GM21529 (cell line): ENCODE data around the gene B4GALT1.
"Not testable (repeated sequence)": the region's sequence is repeated elsewhere in the genome, so short reads cannot be mapped to it uniquely, and the experiment has no call there.

Experiments
- ATAC-seq: cut with Tn5 transposase; IDR thresholded peaks from one replicate; pipeline ENCODE4 v1.9.1; 2021; ENCODE audit not compliant: unreplicated experiment

The B4GALT1 gene

DNA sequence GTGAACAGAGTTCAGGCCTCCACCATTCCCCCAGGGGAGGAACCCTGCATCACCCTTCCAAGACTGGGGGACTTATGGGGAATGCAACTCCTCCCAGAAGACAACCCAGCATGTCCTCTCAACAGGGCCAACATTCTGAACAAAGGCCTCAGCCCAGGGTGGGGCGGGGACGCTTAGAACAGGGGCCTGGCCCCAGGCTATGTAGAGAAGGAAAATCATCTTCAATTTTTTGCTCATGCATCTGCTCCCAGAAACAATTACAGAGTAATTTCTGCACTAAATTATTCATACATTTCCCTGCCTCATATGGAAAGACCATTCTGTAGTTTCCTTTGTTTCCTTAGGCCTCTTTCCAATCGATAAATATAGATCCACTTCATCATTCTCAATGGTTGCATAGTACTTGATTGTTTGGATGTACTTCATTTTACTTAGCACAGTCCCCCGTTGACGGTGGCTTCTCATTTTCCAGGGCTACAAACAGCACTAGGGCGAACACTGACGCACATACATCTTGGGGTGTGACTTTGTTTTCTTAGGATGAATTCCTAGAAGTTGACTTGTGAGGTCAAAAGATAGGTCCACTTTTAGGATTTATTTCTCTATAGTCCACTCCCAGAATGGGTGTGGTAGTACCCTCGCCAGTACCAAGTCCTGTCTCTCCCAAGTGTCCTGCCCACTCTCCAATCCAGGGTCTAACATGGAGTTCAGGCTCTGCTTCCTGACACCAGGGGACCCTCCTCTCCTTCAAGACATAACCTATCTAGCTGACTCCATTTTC lies 63.4 kb downstream of the B4GALT1 start:
- ATAC-seq = no peak

- no peak for ATAC-seq
These were observed 64.5 kb downstream of the B4GALT1 start for GRCh38 chr9:33102551-33103210.

- no peak for ATAC-seq
These were observed 65.8 kb downstream of the B4GALT1 start for GRCh38 chr9:33101104-33101951.

DNA sequence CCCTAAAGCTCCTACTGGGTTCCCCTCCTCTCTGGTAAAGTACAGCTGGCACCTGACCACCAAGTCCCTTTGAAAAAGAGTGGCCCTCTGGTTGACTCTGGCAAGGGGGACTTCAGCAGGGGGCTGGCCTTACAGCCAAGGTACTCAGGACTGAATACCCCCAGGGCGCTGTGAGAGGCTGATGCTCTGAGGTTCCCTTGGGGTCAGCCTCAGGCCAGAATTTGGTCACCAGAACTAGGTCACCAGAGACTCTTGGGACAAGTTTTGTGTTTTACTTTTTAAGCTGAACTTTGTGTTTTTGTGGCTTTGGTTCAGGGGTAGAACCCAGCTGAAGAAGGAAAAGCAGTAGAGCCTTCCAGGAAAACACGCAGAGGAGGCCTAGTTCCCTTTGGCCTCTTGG lies 67.4 kb downstream of the B4GALT1 start:
- no peak for ATAC-seq

DNA sequence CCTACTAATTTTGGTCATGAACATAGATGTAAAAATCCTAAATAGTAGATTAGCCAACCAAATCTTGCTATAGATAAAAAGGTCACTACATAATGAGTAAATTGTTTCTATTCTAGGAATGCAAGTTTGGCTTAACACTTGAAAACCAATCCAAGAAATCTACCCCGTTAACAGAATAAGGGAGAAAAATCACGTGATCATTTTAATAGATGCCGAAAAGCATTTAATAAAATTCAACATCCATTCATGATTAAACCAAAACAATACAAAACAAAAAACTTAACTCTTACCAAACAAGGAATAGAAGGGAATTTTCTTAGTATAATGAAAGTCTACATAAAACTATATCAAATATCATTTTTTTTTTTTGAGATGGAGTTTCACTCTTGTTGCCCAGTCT lies 69.9 kb downstream of the B4GALT1 start:
- ATAC-seq = no peak

DNA sequence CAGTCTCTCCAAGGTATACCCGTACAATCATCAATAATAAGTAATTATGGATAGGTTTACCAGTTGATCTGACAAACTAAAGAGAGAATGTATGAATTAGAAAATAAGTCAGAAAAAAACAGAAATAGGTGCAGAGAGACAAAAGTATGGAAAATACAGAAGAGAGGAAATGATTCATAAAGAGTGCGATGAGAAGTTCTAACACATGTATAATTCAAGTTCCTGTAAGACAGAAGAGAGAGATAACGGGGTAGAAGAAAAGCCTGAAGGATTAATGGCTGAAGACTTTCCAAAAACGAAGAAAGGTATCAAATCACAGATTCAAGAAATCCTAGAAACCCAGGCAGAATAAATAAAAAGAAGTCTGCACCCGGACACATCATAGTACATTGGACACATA lies 74.5 kb downstream of the B4GALT1 start:
- ATAC-seq = no peak

- not testable (repeated sequence) for ATAC-seq
These were observed 81.5 kb downstream of the B4GALT1 start for GRCh38 chr9:33085672-33086071.

GRCh38 chr9:33082538-33083326 lies 84.4 kb downstream of the B4GALT1 start:
- no peak for ATAC-seq

DNA sequence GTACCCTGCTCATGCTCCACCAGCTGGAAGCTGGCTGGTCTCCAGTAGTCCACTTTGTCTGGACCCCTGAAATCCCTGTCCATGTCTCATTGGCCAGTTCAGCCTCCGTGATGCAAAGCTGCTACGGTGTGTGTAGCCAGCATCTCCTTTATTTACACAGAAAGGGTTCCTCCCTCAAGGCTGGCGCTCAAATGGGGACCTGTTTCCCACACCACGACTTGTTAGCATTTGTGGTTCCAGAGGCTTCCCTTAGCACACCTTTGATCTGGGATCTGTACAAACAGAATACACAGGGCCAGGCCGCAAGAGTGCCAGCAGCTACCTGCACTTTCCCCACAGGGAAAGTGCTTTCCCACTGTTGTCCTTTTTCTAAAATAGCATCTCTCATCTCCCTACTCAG lies 85.0 kb downstream of the B4GALT1 start:
- no peak for ATAC-seq

DNA sequence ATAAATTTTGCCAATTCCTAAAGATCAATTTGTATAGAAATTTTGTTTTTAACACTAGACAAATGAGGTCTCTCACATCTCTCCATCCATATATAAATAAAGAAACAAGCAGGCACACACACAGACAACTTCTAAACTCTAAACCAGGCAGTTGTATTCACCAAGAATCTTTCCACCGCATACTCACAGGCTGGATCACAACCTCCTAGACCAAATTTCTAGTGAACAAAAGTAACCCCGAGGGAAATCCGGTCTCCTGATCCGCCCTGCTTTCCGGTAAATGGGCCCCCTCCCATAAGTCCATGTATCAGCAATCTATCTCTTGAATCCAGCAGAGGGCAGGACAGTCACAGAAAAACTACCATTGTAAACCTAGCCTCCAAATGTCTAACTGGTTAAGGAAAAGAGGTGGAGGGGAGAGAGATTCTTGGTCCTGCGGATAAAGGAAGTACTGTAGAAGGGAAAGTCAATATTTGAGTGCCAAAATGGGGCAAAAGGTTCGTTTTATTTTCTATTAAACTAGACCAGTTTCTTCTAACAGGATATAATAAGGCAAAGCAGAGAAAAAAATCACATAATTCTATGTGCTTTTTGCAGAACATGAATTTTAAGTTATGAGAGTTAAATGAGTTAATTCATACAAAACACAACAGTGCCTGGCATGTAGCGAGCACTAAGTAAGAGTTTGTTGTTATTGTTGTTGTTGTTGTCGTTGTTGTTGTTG lies 85.8 kb downstream of the B4GALT1 start:
- peak; percentile 46 for ATAC-seq

GRCh38 chr9:33080534-33080933 lies 86.6 kb downstream of the B4GALT1 start:
- no peak for ATAC-seq

DNA sequence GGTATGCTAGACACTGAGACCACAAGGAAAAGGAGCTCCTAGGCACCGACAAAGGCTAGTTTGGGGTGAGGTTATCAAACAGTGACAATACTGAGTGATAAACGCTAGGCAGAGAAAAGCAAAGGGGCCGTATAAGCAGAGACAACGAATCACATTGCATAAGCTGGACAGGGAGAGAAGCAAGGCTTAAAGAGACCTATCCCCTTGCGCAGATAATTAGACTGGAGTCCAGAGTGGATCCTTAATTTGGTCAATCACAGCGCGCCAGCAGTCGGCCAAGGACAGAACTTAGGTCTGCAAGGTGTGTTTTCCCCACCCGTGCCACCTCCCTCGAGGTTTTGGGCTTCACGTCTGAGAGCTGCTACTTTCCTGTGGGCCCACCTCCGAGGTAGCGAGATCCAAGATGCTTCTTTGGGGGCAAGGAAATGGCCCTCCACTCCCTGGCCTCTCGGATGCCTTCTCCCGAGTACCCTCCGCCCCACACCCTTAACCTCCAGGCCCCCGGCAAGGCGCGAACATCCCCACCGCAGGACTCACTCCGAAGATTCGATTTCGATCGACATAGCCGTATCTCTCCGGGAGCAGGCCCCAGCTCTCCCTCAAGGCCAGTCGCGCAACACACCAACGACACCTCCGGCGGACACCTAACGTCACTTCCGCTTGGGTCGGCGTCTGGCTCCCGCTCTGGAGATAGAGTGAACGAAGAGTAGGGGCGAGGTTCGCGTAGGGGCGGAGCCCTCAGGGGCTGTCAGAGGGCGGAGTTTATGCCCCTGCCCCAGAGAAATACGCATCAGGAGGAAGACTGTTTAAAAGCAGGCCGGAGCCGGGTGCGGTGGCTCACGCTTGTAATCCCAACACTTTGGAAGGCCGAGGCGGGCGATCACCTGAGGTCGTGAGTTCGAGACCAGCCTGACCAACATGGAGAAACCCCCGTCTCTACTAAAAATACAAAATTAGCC lies 90.8 kb downstream of the B4GALT1 start, which contains the start of gene SMU1:
SMU1 (minus strand) TSS at position 629 of the 959 bp plus-strand sequence; CDS start at position 563, 66 bp downstream.
- peak; percentile 99 for ATAC-seq

DNA sequence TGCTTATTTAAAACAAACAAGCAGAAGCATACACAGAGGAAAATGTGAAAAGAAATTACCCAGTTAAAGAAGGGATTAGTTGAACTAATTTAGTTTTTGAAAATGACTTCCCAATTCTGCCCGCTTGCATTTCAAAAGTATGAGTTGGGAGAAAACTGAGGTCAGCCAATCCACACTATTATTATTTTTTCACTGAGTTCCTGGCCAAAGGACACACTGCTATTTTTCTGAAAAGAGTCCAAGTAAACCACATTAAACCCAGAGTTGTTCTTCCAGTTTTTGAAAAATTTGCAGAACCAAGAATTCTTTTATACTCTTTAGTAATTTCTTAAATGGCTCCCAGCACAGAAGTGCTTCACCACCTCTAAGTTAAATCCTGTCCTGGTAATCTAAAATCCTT lies 98.1 kb downstream of the B4GALT1 start:
- no peak for ATAC-seq

DNA sequence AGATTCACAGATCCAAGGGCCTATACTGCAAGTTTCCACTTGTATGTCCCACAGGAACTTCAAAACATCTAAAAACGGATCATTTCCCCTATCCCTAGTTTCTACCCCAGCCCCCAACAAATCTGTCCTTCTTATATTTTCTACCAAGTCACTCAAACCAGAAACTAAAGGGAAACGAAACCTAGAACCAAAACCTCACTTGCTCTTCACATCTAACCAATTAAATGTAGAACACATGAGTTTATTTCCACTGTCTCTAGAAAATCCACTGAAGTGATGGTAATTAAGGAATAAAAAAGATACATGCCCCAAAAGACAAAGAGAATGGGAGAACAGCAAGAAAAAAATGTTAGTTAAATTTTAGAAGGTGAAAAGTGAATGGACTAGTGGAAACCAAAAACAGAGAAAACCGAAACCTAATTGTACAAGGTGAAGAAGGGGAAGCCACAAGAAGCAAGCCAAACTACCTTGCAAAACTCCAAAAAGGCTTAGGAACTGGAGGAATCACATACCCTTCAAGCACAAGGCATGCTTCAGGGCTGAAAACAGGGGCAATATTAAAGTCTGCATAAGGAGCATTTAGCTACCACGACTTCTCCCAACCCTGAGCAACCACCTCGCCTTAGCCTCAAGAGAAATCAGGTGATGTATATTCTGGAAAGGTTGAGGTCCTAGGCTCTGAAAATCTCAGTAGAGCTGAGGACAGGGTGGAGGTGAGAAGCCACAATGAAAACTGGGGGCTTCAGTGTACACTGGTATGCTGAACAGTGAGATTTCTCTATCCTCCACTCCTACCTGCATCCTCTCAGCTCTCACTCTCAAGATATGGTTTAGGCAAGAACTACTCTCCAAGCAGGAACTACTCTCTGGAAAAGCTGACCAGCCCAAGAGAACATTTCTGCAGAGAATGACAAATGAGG lies 101.7 kb downstream of the B4GALT1 start:
- peak; percentile 83 for ATAC-seq
